Right lobe of liver (tissue), 6 donors: ENCODE measurements around the gene LLGL1. TPM values are rescaled to one million over a fixed set of nuclear protein-coding genes. Genes with fewer than 3 reads are reported as not detected.

Experiments used
- ATAC-seq, 4 donors: fragments of 200-7000 bp; cut with Tn5 transposase; one replicate each; pipeline ENCODE4 v1.9.1; 2020; ENCODE audit warnings: mild to moderate bottlenecking in 4 of 4, moderate library complexity in 4 of 4
- DNase-seq, 3 donors: peaks; one replicate each; pipeline ENCODE4 v3.0.0-alpha.2; 2020
- H3K27ac ChIP-seq, 3 donors: fragments of 200-600 bp; one replicate each; pipeline ENCODE4 v1.8.0; 2022
- H3K27me3 ChIP-seq, 2 donors: fragments of 200-600 bp; one replicate each; pipeline ENCODE4 v1.8.0; 2022
- H3K36me3 ChIP-seq, 4 donors: fragments of 200-600 bp; sonication (generic) in 1 of 4; one replicate each; pipeline versions ENCODE4 v1.5.1 to v1.8.0; 2017 to 2022; ENCODE audit warnings: control low read depth in 1 of 4
- H3K4me1 ChIP-seq, 4 donors: fragments of 200-600 bp; sonication (generic) in 1 of 4; one replicate each; pipeline versions ENCODE4 v1.5.1 to v1.8.0; 2017 to 2022; ENCODE audit warnings: control low read depth in 1 of 4
- H3K4me3 ChIP-seq, 3 donors: fragments of 200-600 bp; one replicate each; pipeline ENCODE4 v1.8.0; 2022
- H3K9me3 ChIP-seq, 4 donors: fragments of 200-600 bp; sonication (generic) in 1 of 4; one replicate each; pipeline versions ENCODE4 v1.5.1 to v1.8.0; 2017 to 2022; ENCODE audit warnings: control low read depth in 1 of 4
- POLR2A ChIP-seq: fragments of 450-650 bp; IDR thresholded peaks from one replicate; pipeline ENCODE4 v1.6.1; 2017; ENCODE audit warnings: antibody characterized with exemption, mild to moderate bottlenecking
- WGBS: methylation state at CpG from one replicate; pipeline ENCODE4 v1.1.6; 2018; ENCODE audit warnings: low coverage, low lambda C conversion rate; ENCODE audit not compliant: insufficient coverage; ENCODE audit errors: missing lambda C conversion rate; 5-methylcytosine and 5-hydroxymethylcytosine counted together
- intact Hi-C, 2 donors: fragments of 100-400 bp; cut with DNase I; formaldehyde crosslinking; loops; one replicate each; pipeline versions ENCODE4 v1.11.2 to v1.14.1; 2022
- total RNA-seq, 6 experiments: library from RNA; depleted of rRNA in 2 of 6; stranded (reverse); fragments of >200 nt in 2 of 6; fragmentation: NEBNext Ultra II Directional in 3 of 6; extraction: Animal tissue kit (Norgen Biotek cat#: 25700) in 3 of 6; gene quantifications; one replicate each; pipeline versions ENCODE4 v1.1.0 to v1.2.4, GENCODE V29; 2016 to 2023
- TF ChIP-seq, protein P1 (sequence below), 4 donors: fragments of 200-600 bp in 3 of 4; fragments of 450-650 bp in 1 of 4; IDR thresholded peaks; one replicate each; pipeline versions ENCODE4 v1.5.1 to v1.8.0; 2016 to 2022; ENCODE audit warnings: antibody characterized with exemption in 4 of 4, mild to moderate bottlenecking in 2 of 4
- donor health status: DM: no; HTN: yes; CAD: no.
- donor health status: DM: no; HTN: no; CAD: no.
- donor health status: DM: no; HTN: no; CAD: no.
- donor health status: DM: no; HTN: yes; CAD: no.
- donor health status: DM: no; HTN: yes; CAD: no.

LLGL1 gene
- total RNA-seq, 6 experiments from 2014 or later: 2.0 to 8.6 (median 2.8) TPM

DNA sequence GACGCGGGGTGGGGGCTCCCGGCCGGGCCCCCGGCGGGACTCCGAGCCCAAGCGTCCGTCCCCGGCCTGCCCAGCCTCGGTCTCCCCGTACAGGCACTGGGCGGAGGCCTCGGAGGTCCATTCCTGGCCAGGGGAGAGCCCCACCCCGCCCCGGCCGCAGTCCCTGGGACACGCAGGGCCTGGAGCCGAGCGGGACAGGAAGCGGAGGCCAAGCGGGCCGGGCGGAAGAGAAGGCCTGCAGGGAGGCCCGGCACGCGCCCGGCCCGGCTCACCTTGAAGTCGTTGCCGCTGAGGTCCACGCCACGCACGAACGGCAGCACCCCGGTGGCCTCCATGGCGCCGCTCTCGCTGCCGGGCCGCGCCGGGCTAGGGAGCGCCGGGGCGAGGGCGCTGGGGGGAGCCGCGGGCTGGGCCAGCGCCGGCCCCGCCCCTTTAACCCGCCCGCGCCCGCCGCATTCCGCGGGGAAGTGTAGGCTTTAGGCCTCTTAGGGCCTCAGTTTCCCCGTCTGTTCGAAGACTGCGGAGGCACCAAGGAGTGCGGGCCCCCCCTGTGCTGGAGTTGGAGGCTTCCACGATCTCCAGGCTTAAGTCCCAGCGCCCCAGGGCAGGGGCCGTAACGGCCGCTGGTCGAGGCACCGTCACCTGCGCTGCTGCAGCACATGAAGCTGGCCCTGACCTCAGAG, 33.1 kb downstream of the LLGL1 start, which contains the start of gene FLII:
TSS of gene FLII (minus strand) at position 383 of the 683 bp plus-strand sequence. CDS start at position 335, 48 bp downstream.
- Histone ChIP-seq H3K27me3 (no peaks in the 10 kb centered on the region), H3K36me3 (peaks cover 0 to 36% (median 8%) of the 10 kb centered on the region in 4 donors), H3K27ac (peak within 1 kb of the TSS; percentile 76 to 92 (median 89)), H3K4me3 (peak within 1 kb of the TSS; percentile 83 to 100 (median 97)), H3K9me3 (no peaks in the 10 kb centered on the region), H3K4me1 (peaks cover 0 to 30% (median 13%) of the 10 kb centered on the region in 4 donors)
- ATAC-seq (peak; percentile 46 to 74 (median 60)), DNase-seq (peak; percentile 70 to 76 (median 72))
- TF ChIP-seq, protein P1, sequence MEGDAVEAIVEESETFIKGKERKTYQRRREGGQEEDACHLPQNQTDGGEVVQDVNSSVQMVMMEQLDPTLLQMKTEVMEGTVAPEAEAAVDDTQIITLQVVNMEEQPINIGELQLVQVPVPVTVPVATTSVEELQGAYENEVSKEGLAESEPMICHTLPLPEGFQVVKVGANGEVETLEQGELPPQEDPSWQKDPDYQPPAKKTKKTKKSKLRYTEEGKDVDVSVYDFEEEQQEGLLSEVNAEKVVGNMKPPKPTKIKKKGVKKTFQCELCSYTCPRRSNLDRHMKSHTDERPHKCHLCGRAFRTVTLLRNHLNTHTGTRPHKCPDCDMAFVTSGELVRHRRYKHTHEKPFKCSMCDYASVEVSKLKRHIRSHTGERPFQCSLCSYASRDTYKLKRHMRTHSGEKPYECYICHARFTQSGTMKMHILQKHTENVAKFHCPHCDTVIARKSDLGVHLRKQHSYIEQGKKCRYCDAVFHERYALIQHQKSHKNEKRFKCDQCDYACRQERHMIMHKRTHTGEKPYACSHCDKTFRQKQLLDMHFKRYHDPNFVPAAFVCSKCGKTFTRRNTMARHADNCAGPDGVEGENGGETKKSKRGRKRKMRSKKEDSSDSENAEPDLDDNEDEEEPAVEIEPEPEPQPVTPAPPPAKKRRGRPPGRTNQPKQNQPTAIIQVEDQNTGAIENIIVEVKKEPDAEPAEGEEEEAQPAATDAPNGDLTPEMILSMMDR (IDR thresholded peaks at IDR 0.05): peak in 1 of 4 donors; percentile 4
- peak; percentile 71 for TF ChIP-seq POLR2A
- intact Hi-C loops: loop anchor here in 1 of 2 donors (10.0 kb wide), 1 partner anchor 56 kb away; the partner anchor contains the start of genes SMCR8 and TOP3A
- WGBS: 0% methylated on average over 6 of the region's 71 CpGs

DNA sequence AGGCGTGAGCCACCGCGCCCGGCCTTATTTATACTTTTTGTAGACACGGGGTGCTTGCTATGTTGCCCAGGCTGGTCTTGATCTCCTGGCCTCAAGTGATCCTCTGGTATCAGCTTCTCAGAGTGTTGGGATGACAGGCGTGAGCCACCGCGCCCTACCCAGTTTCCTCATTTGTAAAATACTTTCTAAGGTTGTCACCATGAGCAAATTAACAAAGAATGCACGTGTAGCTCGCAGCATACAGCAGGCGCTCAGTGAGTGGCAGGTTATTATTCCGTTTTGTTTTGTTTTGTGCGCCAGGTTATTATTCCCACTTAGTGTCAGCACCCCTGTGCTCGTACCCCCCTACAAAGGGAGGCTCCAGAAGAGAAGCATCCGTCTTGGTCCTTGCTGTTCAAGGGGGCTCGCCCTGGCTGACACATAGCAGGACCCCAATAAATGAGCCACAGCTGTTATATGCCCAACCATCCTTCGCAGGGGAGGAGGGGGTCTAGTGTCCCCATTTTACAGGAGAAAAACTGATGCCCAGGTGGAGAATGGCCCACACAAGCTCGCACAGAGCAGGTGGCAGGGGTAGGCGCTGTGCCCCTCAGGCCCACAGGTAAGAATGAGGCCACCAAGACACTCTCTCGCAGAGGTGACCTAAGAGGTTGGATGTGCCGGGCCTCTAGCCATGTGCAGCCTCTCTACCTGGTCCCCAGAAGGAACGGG, 34.3 kb downstream of the LLGL1 start:
- Histone ChIP-seq H3K4me3 (peak overlapping the region; percentile 77 to 98 (median 90)), H3K27me3 (no peaks in the 10 kb centered on the region), H3K27ac (peak overlapping the region in 2 of 3 donors; percentile 65 to 72), H3K4me1 (peaks cover 0 to 29% (median 13%) of the 10 kb centered on the region in 4 donors), H3K36me3 (peaks cover 0 to 36% (median 2%) of the 10 kb centered on the region in 4 donors), H3K9me3 (no peaks in the 10 kb centered on the region)
- 57% methylated on average over 12 of the region's 22 CpGs for WGBS
- intact Hi-C loops: loop anchor here in 1 of 2 donors (10.0 kb wide), 1 partner anchor 55 kb away; the partner anchor contains the start of genes SMCR8 and TOP3A
- DNase-seq (no peak), ATAC-seq (no peak)
- TF ChIP-seq POLR2A: no peak
- TF ChIP-seq, protein P1 (IDR thresholded peaks at IDR 0.05): no peak

DNA sequence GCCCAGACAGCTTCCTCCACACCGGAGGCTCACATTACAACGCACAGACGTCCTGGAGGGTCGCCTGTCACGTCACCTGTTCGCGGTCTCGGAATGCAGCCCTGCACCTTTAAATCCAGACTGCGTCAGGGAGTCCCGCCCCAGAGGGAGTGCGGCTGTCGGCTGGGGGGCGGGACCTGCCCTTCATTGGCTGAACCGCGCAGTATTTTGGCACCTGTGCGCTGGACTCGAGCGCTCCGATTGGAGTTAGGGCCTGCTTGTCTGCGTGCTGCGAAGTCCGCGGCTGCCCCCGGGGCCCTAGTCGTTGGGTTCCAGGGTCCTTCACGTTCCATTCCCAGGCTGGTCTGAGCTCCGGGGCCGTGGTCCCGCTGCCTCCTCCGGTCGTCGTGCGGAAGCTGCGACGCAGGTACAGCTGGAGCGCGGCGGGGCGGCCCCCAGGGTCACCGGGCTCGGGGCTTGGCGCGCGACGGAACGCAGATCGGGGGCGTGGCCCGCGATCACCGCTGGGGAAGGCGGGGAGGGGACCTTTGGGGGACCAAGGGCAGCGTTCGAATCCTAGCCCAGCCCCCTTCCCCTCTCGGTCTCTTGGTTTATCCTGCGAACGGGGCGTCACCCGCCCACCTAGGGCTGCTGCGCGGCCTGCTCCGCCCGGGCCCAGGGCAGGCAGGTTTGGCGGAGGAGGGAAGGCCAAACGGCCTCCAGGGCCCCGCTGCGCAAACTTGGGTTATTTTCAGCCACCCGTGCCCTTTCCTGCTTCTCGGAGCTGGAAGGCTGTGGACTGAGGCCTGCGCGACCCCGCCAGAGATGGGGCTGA, 35.1 kb downstream of the LLGL1 start, which contains the start of gene MIEF2:
TSS of gene MIEF2 (plus strand) at position 331 of the 814 bp plus-strand sequence. CDS start 2,059 bp downstream, outside the sequence.
- Histone ChIP-seq H3K27me3 (no peaks in the 10 kb centered on the region), H3K9me3 (no peaks in the 10 kb centered on the region), H3K4me1 (peaks cover 0 to 29% (median 13%) of the 10 kb centered on the region in 4 donors), H3K36me3 (peaks cover 0 to 36% (median 3%) of the 10 kb centered on the region in 4 donors), H3K4me3 (peak within 1 kb of the TSS; percentile 77 to 98 (median 90)), H3K27ac (peak within 1 kb of the TSS; percentile 64 to 72 (median 65))
- WGBS: 0% methylated on average over 4 of the region's 72 CpGs
- ATAC-seq (peak; percentile 78 to 89 (median 86)), DNase-seq (peak; percentile 96 to 97 (median 97))
- intact Hi-C loops: no loop called here
- TF ChIP-seq, protein P1 (IDR thresholded peaks at IDR 0.05): no peak
- TF ChIP-seq POLR2A: peak; percentile 54

DNA sequence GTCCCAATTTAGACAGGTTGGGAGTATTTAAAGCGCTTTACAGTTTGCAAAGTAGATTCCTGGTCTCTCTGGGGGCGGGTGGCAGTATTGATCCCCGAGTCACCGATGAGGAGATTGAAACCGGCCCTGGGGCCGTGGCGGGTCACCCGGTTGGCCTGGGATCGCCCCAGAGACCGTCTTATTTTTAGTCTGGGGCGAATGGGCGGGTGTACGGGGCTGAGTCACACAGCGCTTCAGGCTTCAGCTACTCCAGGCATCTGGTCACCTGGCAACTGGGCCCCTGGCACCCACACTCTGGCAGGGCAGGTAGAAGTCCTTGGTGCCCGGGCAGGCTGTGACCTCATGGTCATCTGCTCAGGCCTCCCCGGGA, 35.7 kb downstream of the LLGL1 start:
- Histone ChIP-seq H3K4me1 (peaks cover 0 to 29% (median 13%) of the 10 kb centered on the region in 4 donors), H3K27ac (peak overlapping the region; percentile 64 to 72 (median 65)), H3K9me3 (no peaks in the 10 kb centered on the region), H3K36me3 (peaks cover 0 to 32% (median 3%) of the 10 kb centered on the region in 4 donors), H3K27me3 (no peaks in the 10 kb centered on the region), H3K4me3 (peak overlapping the region; percentile 77 to 98 (median 90))
- peak; percentile 87 to 89 (median 89) for DNase-seq
- 0% methylated on average over 3 of the region's 16 CpGs for WGBS
- intact Hi-C loops: no loop called here
- TF ChIP-seq, protein P1 (IDR thresholded peaks at IDR 0.05): no peak
- no peak for TF ChIP-seq POLR2A
- ATAC-seq: peak; percentile 44 to 68 (median 57)
